ENCODE measurements around the gene HOATZ.

The HOATZ gene

GRCh38 chr11:111585371-111585770, 70.8 kb downstream of the HOATZ start:
- peak; percentile 55 for DNase-seq

- peak; percentile 80 for DNase-seq
These were observed 71.8 kb downstream of the HOATZ start for GRCh38 chr11:111586388-111586831.
